DMS79 treated with DMSO at 0.1 percent for 48 hours (cell line): Measurements from ENCODE around the gene SRPX2.

Experiments used
- DNase-seq: peaks from one replicate; lab custom pipeline; 2025; lab: John Stamatoyannopoulos, UW

Gene SRPX2

DNA sequence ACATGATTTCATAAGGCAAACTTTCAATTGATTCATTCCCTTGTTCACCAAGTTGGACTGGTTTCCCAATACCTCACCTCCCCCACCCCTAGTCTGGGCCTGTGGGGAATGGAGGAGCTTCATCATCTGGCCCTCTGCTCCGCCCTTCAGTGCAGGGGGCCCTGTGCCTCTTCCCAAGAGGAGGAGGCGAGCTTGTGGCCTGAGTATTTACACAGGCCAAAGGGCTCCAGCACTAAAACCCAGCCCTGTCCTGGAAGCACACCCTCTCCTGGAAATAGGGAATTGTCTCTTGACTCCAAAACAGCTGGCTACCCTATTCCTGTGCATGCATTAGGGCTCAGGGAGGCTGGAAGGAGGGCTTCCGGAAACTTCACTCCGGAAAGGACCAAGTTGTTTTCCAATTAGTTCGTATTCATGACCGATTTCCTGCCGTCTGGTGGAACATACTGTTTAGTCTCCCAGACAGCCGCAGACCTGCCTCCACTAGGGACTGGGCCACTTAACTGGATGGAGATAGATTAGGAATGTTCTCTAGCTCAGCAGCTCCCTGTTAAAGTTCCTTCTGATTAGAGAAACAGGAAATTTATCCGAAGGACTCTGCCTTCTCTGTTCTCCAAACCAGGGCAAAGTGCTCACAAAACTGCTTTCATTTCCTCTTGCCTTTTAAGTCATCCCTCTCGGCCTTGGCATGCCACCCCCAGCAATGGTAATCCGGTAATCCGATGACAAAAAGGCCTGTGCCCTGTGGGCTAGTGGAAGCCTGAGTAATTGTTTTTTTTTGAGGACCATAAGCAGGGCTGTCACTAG is 5.8 kb downstream of the SRPX2 start:
- no peak for DNase-seq

- DNase-seq: no peak
Observed at GRCh38 chrX:100650841-100651240, 6.8 kb downstream of the SRPX2 start.

- no peak for DNase-seq
Observed at GRCh38 chrX:100652266-100652665, 8.3 kb downstream of the SRPX2 start.

DNA sequence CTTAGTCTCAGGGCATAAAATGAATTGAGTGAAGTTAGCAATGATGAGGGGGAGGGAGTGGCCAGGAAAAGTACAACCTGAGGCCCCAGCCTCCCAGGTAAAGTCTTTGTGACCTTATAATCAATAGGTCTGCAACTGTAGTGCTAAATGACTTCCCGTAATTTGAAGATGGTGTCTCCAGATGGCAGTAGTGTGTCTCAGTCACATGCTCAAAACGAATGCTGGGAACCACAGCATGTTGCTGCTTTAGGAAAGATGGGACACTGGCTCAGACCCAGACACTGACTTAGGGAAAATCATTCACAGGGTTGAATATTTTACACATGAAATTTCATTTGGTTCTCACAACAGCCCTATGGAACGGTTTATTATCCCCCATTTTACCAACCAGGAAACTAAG is 10.3 kb downstream of the SRPX2 start:
- no peak for DNase-seq

GRCh38 chrX:100658941-100659381 is 15.0 kb downstream of the SRPX2 start:
- no peak for DNase-seq

DNA sequence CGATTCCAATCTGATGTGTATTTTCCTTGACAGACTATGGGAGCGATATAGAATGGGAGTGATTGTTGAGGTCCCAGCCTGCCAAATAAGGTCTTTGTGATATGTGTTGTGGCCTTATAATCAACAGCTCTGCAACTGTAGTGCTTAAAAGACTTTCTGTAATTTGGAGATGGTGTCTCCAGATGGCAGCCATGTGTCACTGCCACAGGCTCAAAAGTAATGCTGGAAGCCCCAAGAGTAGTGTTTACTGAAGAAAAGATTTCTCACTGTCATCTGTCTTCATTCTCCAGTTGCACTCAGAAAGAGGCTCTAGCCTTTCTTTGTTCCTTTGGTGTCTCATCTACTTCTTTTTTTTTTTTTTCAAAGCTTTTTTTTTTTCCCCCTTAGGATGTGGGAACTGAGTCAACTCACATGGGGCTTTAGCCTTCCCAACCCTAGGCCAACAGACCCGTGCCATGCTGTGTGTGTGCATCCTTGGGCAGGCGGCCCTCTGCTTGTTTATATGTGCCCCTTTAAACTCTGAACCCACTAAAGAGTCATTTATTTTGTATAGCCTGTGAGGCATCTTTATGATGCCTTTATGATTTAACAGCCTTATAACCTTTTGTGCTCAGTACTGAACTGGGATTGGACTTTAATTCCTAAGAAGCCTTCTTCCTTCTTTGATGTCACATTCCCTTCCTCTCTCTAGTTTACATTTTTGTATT is 15.6 kb downstream of the SRPX2 start:
- DNase-seq: no peak

DNA sequence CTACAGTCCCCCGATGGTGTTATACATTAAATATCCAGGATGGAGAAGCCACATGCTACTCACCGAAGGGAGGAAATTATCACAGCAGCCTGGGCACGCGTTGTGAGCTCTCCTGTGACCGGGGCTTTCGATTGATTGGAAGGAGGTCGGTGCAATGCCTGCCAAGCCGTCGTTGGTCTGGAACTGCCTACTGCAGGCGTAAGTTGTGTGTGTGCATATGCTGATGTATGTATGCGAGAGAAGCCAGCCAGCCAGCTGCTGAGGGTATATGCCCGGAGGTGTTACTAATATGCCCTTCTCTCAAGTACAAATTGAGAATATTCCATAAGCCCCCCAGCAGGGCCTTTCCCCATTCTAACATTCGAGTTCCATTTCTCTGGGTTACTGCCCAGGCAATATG is 18.2 kb downstream of the SRPX2 start:
- DNase-seq: no peak

GRCh38 chrX:100662796-100663195 is 18.8 kb downstream of the SRPX2 start:
- DNase-seq: no peak

DNA sequence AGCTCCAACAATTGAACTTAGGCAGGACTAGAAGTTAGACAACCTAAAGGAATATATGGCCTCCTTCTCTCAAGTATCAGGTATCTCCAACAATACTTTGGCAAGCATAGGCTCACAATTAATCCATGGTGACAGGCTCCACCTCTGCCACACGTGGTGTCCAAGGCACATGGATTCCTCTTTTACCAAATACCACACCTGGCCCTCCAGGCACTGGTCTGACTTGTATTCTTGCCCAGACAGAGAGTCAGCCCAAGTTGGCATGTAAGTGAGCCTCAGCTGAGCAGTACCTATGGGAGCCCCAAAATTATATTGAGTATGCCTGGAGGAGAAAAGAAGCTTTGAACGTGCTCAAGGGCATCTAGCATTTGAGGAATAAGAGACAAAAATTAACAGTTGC is 19.6 kb downstream of the SRPX2 start:
- no peak for DNase-seq

DNA sequence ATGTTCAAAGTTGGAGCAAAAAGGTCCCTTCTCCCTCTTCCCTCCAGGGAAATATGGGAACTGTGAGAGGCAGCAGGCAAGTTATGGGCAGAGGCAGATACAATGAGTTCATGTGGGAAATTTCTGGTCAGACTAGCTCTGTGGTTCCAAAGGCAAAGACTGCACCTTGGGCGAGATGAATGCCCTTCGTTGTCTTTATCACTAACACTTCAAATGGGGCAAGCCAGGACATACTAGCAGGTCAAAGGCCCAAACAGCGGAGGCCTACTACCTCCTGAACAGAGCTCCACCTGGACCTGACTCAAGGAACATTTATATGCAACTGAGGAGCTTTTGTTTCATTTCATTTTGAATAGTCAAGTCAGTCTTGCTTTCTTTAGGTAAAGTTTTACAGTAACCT is 29.0 kb downstream of the SRPX2 start:
- DNase-seq: no peak

GRCh38 chrX:100673397-100673953 is 29.5 kb downstream of the SRPX2 start:
- DNase-seq: no peak

- no peak for DNase-seq
Observed at GRCh38 chrX:100674705-100675104, 30.7 kb downstream of the SRPX2 start.

- no peak for DNase-seq
Observed at GRCh38 chrX:100677611-100678181, 33.7 kb downstream of the SRPX2 start.

DNA sequence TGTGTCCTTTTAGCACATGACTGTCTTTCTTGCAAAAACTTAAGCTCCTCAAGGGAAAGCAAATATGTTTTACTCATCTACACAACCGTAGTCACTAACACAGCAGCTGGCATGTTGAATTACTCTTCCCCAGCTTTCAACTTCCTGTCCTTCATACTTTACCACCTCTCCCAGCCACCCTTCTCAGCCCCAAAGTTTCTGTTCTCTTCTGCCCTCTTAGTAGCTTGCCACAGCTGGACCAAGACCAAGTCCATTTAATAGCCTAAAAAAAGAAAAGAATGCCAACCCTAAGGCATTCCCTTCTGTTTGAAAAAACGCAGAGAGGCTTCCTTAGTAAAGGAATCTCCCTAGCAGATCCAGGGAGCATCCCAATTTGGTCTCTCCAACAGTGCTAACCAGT is 36.8 kb downstream of the SRPX2 start:
- DNase-seq: no peak

DNA sequence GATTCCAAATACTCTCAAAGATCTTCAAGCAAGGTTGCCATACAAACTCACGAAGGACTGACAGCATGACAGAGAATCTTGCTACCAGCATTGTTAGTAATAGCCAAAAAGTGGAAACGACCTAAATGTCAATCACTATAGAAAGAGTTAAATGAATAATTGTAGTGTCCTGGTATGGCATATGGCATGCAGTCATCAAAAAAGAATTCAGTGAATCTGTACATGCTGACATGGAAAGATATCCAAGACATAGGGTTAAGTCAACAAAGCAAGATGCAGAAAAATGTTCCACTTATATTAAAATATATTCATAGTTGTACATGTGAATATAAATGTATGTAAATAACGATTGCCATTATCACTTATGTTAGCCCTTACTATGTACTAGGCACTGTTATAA is 37.6 kb downstream of the SRPX2 start:
- no peak for DNase-seq

- DNase-seq: no peak
Observed at GRCh38 chrX:100682939-100683338, 38.9 kb downstream of the SRPX2 start.

DNA sequence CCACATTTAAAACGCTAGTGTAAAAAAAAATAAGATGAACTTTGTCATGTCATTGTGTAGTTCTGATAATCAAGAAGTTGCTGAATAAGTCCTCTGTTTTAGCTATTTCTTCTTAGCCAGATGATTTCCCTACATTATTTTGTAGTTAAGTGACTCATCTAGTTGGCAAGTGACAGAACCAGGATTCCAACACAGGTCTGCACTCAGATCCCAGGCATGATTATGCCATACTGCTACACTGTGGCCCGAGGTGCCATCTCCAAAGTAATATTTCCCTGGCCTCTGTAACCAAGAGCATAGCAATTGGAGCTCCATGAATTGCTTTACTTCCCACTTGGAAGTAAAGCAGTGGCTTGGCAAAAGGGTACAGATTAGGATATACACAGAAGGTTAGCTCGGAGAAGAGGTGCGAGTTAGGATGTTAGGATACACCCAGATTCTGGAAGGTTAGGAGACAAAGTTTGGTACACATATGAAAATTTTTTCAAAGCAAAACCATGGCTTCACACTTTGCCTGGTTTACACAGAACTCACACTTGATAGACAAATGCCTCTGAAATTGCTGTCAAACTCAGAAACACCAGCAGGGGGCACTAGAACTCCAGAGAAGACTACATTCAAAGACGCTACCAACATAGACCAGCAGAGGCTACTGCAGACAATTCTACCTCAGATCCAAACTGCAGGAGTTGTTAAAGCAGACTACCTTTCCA is 41.4 kb downstream of the SRPX2 start:
- peak; percentile 58 for DNase-seq

GRCh38 chrX:100685997-100686305 is 42.0 kb downstream of the SRPX2 start:
- no peak for DNase-seq

DNA sequence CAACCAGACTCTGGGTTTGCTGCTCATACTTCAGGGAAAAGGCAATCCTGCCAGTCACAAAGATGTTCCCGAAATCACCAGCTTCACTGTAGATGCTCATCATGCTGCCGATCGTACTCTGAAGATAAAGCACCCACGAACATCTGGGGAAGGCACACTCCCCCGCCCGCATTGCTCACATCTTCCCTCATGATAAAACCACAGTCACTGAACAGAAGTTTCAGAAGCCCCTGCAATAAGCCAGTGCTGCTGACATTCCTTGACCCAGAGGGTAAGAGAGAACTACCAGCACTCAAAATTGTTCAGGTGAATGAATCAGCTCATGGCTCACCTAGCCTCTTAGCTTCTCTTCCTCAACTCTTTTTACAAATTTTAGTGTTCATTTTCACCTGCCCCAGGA is 43.1 kb downstream of the SRPX2 start:
- no peak for DNase-seq

GRCh38 chrX:100687546-100687945 is 43.5 kb downstream of the SRPX2 start:
- no peak for DNase-seq

DNA sequence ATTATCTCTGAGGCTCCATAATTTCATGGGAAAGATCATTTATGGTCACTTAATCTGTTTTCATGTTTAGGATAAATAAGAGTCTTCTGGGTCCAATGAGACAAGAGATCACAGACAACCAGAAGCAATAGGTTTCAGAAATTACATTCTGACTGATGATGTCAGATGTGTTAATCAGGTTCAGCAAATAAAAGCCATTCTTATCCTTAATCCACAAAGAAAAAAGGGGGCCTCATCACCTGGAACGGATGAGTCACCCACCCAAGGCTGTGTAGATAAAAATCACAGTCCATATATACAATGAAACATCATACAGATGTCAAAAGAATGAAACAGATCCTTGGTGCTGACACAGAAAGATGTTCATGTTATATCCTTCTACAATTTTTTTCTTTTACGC is 51.3 kb downstream of the SRPX2 start:
- DNase-seq: no peak

DNA sequence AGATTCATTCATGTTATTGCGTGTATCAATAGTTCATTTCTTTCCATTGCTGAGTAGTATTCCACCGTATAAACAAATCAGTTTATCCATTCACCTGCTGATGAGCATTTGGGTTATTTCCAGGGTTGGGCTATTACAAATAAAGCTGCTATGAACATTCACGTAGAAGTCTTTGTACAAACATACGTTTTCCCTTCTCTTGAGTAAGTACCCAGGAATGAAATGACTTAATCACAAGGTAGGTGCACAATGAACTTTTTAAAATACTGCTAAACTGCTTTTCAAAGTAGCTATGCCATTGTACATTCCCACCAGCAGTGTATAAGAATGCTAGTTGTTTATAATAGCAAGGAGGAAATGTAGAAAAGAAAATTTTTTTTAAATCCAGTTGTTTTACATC is 52.0 kb downstream of the SRPX2 start:
- DNase-seq: no peak
